ENCODE results near the gene PRDM16. TPM values are rescaled to one million over a fixed set of nuclear protein-coding genes. Genes with fewer than 3 reads are reported as not detected.

Gene PRDM16
- total RNA-seq, 1 donor from 2014 or later: 18.3 TPM

- Mint-ChIP-seq H3K27ac (ENCODE audit: unreplicated experiment) (peak overlapping the region; percentile 74), H3K36me3 (ENCODE audit: low read depth) (peaks cover 2% of the 10 kb centered on the region), H3K4me3 (ENCODE audit: unreplicated experiment) (no peak overlapping the region), H3K4me1 (ENCODE audit: low read depth) (peaks cover 22% of the 10 kb centered on the region), H3K9me3 (ENCODE audit: low read depth) (no peaks in the 10 kb centered on the region), H3K27me3 (ENCODE audit: low read depth) (no peaks in the 10 kb centered on the region)
- TF ChIP-seq, protein P1, sequence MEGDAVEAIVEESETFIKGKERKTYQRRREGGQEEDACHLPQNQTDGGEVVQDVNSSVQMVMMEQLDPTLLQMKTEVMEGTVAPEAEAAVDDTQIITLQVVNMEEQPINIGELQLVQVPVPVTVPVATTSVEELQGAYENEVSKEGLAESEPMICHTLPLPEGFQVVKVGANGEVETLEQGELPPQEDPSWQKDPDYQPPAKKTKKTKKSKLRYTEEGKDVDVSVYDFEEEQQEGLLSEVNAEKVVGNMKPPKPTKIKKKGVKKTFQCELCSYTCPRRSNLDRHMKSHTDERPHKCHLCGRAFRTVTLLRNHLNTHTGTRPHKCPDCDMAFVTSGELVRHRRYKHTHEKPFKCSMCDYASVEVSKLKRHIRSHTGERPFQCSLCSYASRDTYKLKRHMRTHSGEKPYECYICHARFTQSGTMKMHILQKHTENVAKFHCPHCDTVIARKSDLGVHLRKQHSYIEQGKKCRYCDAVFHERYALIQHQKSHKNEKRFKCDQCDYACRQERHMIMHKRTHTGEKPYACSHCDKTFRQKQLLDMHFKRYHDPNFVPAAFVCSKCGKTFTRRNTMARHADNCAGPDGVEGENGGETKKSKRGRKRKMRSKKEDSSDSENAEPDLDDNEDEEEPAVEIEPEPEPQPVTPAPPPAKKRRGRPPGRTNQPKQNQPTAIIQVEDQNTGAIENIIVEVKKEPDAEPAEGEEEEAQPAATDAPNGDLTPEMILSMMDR (IDR thresholded peaks at IDR 0.05): no peak
- no peak for DNase-seq (ENCODE audit: low spot score)
Measured at GRCh38 chr1:3275471-3276340, 206.7 kb downstream of the PRDM16 start.

DNA sequence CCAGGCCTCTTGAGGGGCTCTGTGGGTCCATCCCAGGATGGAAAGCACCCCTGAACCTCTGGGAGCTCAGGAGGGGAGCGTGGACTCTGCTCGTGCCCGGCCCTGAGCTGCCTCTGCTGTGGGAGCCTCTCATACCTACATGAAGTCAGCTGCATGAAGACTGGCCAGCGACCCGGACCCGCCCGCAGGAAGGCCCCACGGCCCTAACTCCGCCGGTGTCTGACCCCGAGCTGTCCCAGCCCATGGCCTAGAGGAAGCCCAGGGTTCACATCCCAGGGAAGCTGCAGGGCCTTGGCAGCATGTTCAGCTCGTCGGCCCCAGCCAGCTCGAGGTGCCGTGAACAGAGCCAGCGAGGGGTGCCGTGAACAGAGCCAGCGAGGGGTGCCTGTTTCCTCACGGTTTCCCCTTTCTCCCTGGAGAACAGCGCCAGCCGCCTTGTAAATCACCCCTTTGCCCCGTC is 207.4 kb downstream of the PRDM16 start:
- no peak for DNase-seq (ENCODE audit: low spot score)
- no peaks in the 10 kb centered on the region for H3K9me3 Mint-ChIP-seq (ENCODE audit: low read depth)
- H3K4me3 Mint-ChIP-seq (ENCODE audit: unreplicated experiment): no peak overlapping the region
- peaks cover 2% of the 10 kb centered on the region for H3K36me3 Mint-ChIP-seq (ENCODE audit: low read depth)
- no peak overlapping the region for H3K27ac Mint-ChIP-seq (ENCODE audit: unreplicated experiment)
- H3K27me3 Mint-ChIP-seq (ENCODE audit: low read depth): no peaks in the 10 kb centered on the region
- TF ChIP-seq, protein P1 (IDR thresholded peaks at IDR 0.05): no peak
- peaks cover 18% of the 10 kb centered on the region for H3K4me1 Mint-ChIP-seq (ENCODE audit: low read depth)

DNA sequence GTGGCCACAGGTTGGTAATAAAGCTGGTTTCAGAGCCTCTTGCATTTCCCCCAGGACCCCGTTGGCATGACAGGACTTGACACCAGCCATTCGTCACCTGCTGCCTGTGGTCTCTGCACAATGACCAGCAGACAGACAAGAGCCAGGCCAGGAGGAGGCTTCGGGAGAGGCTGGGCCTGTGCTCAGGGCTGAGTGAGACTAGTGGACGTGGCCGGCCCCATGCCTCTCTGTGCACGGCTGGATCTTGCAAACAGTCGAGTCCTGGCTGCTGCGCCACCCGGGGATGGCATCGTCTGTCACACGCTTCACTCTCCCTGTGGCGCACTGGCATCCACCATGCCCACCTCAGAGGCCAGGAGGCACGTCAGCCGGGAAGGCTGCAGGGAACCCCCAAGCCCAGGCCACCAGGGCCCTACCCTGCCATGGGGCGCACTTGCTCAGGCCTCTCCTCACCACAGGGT is 208.0 kb downstream of the PRDM16 start:
- peaks cover 2% of the 10 kb centered on the region for H3K36me3 Mint-ChIP-seq (ENCODE audit: low read depth)
- no peaks in the 10 kb centered on the region for H3K9me3 Mint-ChIP-seq (ENCODE audit: low read depth)
- H3K4me3 Mint-ChIP-seq (ENCODE audit: unreplicated experiment): no peak overlapping the region
- TF ChIP-seq, protein P1 (IDR thresholded peaks at IDR 0.05): no peak
- DNase-seq (ENCODE audit: low spot score): no peak
- no peaks in the 10 kb centered on the region for H3K27me3 Mint-ChIP-seq (ENCODE audit: low read depth)
- H3K27ac Mint-ChIP-seq (ENCODE audit: unreplicated experiment): no peak overlapping the region
- H3K4me1 Mint-ChIP-seq (ENCODE audit: low read depth): peaks cover 18% of the 10 kb centered on the region

DNA sequence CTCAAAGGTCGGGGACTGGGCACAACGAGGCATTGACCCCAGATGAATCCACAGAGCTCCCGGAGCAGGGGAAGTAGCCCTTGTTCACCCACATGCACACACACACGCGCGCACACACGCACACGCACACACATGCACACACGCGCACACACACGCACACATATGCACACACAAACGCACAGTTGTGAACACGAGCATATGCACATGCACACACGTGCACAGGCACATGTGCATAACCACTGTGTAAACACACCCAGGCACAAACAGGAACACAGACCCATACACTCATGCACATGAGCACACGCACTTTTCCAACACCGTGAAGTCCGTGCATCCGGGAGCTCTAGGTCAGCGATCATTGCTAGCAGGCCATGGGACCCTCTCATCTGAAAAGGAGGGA is 208.6 kb downstream of the PRDM16 start:
- no peak for DNase-seq (ENCODE audit: low spot score)
- Mint-ChIP-seq H3K4me3 (ENCODE audit: unreplicated experiment) (no peak overlapping the region), H3K4me1 (ENCODE audit: low read depth) (peaks cover 18% of the 10 kb centered on the region), H3K9me3 (ENCODE audit: low read depth) (no peaks in the 10 kb centered on the region), H3K27me3 (ENCODE audit: low read depth) (no peaks in the 10 kb centered on the region), H3K36me3 (ENCODE audit: low read depth) (peaks cover 2% of the 10 kb centered on the region), H3K27ac (ENCODE audit: unreplicated experiment) (no peak overlapping the region)
- TF ChIP-seq, protein P1 (IDR thresholded peaks at IDR 0.05): no peak

GRCh38 chr1:3278416-3279181 is 209.6 kb downstream of the PRDM16 start:
- no peak overlapping the region for H3K4me3 Mint-ChIP-seq (ENCODE audit: unreplicated experiment)
- H3K27ac Mint-ChIP-seq (ENCODE audit: unreplicated experiment): no peak overlapping the region
- no peak for DNase-seq (ENCODE audit: low spot score)
- TF ChIP-seq, protein P1 (IDR thresholded peaks at IDR 0.05): no peak
- H3K36me3 Mint-ChIP-seq (ENCODE audit: low read depth): no peaks in the 10 kb centered on the region
- peaks cover 18% of the 10 kb centered on the region for H3K4me1 Mint-ChIP-seq (ENCODE audit: low read depth)
- H3K27me3 Mint-ChIP-seq (ENCODE audit: low read depth): peaks cover 3% of the 10 kb centered on the region
- H3K9me3 Mint-ChIP-seq (ENCODE audit: low read depth): no peaks in the 10 kb centered on the region
